Stimulated activated CD8-positive, alpha-beta memory T cell treated with anti-CD3 and anti-CD28 coated beads, Interleukin-15, amount 100 ng/mL, for 1 hour (primary cell): ENCODE data around the gene CSAD.
"Not testable (repeated sequence)": the region's sequence is repeated elsewhere in the genome, so short reads cannot be mapped to it uniquely, and the experiment has no call there.

Experiments
- DNase-seq: peaks from one replicate; pipeline ENCODE4 v3.0.0-alpha.2; 2020; ENCODE audit warnings: low read depth

Gene CSAD

DNA sequence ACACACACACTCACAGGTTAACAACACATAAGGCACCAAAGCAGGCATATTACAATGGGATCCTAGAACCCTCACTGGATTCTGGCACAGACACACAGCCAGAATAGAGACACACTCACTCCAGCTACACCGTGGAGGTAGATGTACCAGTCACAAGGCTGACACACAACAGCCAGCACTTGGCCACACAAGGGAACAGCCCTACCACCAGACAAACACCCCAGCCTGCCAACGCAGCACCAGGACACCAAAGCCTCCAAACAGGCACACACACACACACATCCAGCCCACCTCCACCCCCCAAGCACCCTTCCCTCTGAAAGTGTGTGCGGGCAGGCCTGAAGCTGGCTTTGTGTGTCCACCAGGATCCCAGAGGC lies 37.2 kb upstream of the CSAD start:
- no peak for DNase-seq

DNA sequence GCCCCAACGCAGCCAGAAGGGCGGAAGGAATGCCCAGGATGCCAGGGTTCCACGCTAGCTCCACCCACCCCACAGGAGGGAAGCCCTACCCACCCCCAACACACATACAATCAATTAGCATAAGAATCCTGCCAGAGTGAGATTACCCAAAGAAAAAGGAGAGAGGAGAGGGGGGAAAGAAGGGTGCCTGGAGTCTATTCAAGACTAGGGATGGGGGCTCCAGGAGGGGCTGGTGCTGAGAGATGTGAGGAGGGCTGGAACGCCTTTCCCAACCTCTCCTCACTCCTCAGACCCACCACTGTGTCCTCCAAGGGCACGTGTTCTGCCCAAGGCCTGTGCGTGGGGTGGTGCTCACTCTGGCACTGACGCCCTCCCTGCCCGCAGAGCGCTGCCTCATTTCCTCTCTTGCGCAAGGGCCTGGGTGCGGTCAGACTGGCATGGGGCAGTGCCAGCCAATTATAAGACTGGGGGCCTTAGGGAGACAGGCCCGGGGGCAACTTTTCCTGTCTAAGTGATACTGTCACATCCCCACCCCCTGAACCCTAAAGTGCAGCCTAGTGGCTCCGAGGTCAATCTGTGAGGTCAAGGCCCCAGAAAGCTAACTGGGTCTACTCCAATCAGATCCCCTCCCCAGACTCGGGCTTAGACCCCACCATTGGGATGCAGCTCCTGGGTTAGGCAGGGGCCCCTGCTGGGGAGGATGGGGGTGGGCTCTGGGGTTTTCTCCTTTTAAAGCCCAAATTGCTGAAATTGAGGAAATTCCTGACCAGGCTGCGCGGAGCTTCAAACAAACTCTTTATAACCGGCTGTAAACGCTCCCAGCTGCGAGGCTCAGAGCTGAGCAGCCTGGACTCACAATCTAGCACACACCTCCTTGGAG lies 36.6 kb upstream of the CSAD start:
- no peak for DNase-seq

DNA sequence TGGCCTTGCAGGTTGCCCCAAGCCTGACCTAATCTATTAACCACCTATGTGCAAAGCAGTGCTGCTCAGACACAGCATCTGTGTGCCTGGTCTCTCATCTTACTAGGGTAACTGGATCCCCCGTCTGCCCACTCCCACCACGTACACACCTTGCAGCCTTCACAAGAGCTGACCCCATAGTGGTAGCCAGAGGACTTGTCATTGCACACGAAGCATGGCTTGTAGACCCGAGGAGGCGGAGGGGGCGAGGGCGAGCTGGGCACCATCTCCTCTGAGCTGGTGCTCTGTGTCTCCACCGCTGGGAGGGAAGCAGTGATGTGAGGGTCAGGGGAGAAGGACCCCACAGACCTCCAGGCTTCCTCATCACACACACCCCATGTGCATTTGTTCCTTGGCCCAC lies 34.8 kb upstream of the CSAD start:
- no peak for DNase-seq

DNA sequence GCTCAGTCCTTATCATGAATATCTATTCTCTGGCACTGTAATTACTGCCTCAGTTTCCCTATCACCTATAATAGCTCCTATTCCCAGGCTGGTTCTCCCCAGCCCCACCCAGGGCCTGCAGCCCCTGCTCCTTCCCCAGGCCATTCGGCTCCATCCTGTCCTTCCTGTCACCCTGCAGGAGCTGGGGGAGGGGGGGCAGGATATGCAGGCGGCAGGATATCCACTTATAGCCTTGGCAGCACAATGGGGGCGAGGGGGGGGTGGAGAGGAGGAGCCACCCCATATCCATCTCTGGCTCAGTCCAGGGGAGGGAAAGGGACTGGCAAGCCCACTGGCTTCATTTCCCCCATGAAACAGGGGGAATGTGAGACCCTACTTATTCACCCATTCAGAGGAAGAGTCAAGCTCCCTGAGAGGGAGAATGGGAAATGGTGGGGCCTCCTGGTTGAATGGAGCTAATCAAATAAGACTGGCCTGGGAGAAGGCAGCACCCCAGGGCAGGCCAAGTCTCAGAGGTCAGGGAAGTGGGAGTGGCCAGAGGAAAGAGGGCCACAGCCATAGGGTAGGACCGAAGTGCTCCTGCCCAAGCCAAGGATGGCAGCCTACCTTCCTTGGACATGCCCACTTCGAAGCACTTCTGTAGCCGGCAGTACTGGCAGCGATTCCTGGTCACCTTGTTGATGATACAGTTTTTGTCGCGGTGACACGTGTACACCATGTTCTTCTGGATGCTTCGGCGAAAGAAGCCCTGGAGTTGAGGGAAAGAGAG lies 34.1 kb upstream of the CSAD start:
- DNase-seq: no peak

DNA sequence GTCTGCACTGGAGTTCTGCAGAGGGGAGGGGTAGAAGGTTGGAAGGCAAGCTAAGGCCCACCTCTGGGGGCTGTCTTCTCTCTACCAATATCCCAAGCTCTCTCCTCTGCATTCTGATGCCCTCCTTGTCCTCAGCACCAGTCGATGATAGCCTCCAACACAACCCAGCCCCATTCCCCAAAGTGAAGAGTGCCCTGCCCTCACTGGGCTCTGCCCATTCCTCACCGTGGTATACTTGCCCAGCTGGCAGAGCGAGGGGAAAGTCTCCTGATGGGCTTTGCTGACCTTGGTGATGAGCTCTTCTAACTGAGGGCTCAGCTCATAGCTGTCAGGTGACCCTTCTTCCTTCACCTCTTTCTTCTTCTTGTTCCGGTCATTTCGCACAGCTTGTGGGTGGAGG lies 33.5 kb upstream of the CSAD start:
- no peak for DNase-seq

DNA sequence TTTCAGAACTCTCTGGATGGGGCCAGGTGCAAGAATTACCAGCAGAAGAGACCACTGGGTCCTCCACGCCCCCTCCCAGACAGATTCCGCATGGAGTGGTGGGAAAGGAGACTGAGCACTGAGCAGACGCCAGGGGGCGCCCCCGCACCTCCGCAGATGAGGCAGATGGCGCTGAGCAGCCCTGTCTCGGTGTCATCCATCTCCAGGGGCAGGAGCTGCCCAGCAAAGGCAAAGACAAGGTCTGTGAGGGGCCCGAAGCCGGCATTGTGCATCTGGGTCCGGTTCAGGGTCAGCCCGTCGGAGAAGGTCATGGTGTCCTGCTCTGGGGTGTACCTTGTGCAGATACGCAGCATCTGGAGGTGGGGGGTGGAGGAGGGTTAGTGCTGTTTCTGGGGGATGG lies 32.6 kb upstream of the CSAD start:
- DNase-seq: peak; percentile 73

DNA sequence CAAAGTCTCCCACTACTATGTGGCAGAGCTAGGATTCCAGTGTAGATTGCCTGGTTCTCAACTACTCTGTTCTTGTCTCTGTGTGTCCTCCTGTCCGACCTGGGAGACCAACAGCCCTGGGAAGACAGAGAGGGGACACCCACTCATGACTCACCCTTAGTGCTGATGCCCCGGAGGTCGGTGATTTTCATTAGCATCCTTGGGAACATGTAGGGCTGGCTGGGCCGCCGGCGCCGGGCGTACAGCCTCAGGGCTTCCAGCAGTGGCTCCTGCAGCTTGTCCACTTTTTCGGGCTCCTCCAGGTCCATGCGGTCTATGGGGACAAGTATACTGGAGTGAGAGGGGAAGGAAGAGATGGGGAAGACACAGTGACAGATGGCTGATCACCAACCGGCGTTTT lies 32.2 kb upstream of the CSAD start:
- DNase-seq: no peak

DNA sequence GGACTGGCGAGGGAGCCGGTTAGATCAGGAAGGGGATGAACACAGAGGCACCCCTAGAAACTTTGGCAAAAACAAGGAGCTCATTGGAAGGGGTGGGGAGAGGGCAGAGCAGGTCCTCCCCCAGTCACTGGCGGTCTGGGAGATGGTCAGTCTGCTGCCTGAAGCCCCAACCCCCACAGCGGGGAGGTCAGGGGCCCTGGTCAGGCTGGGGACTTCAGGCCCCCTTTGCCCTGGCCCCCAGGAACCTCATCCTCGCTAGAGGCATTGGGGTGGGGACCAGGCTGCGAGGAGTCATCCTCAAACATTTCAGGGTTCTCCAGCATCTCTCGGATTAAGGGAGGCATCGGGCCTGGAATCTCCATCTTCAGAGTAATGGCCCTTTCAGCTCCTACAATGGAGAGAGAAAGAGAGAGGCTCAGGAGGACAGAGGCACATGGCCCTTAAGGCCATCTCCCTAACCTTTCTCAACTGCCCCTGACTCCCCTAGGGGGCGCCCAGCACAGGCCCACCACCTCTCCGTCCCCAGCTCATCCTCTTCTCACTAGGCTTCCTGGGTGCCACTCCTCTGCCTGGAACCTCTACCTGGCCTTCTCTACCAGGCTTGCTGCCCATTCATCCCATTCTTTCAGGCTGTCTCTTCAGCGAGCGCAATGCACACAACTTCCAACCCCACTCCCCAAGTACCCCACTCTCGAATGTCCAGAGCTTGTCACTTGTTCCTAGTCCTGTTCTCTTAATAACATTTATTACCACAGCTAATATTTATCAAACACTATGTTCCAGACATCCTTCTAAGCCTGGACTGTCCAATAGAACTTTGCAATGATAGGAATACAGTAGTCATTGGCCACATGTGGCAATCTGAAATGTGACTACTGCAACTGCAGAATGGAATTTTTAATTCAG lies 31.0 kb upstream of the CSAD start:
- DNase-seq: no peak

DNA sequence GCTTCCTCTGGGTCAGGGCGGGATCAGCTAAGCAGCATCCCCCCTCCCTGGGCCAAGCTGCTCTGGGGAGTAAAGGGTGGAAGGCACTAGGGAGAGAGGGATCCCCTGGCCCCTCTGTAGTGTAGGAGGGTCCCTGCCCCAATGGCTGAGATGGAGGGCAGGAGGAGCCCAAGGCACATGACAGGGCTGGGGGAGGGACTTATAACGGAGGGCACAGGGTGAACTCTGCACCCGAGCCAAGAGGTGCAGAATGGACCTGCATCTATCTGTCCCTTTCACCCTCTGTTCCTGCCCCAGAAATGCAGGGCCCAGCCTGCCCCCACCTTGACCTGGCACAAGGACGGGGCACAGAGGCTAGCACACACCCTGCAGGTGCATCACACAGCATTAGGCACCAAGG lies 30.1 kb upstream of the CSAD start:
- DNase-seq: no peak

DNA sequence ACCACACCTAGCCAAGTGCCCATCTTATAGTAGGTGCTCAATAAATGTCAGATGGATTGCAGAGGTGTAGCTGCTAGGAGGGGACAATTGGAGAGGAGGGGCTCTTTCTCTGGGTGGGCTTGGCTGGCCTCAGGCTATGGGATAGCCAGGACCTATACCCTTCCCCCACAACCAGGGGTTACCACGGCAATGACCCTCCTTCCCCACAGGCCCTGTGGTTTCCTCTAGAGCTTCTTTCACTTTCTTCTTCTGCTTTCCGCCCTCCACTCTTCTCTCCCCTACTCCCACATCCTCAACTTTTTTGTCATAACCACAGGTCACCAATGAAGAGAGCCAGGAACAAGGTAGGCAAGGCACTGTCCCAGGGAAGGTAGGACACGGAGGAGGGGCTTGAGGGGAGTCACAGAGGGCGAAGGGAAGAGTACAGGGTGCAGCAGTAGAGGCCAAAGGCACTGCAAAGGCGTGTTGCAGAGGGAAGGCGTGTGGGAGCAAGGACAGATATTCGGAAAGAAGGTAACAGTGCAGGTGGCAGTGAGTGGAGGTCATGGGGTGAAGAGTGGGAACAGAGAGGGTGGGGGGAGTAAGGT lies 28.2 kb upstream of the CSAD start:
- no peak for DNase-seq

DNA sequence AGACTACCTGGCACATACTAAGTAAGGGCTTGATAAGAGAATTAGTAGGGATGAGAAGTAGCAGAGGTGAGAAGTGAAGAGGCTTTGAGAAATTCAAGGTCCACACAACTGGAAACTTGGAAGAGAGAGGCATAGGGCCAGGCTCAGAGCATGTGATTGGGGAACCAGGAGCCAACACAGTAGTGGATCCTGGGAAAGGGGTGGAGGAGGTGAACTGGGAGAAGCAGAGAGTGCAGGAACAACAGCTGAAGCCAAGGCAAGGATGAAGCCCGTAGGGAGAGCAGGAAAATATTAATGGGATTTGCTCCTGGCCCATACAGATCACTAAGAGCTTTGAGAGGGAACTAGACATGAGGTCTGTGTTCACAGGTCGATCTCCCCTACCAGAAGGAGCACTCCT lies 27.7 kb upstream of the CSAD start:
- no peak for DNase-seq

DNA sequence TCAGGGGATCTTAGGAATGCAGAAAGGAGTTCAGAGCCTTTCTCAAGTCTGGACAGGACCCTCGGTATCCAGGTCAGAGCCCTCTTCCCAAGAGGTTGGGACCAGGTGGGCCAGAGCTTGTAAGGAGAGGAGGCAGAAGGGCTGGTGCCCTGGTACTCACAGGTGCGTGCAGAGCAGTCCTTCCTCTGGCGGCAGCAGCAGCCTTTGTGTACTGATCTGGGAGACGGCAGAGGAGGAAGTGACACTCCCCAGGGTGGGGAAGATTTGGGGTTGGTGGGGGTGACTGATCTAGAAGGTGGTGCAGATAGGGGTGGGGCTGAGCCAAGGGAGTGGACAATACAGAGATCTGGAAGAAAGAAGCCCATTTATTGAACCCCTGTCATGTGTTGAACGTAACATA lies 26.3 kb upstream of the CSAD start, which contains the start of gene ITGB7:
Gene ITGB7 (minus strand): TSS at position 210 of the 400 bp plus-strand sequence. CDS start 6,808 bp downstream, outside the sequence.
- DNase-seq: peak; percentile 34

DNA sequence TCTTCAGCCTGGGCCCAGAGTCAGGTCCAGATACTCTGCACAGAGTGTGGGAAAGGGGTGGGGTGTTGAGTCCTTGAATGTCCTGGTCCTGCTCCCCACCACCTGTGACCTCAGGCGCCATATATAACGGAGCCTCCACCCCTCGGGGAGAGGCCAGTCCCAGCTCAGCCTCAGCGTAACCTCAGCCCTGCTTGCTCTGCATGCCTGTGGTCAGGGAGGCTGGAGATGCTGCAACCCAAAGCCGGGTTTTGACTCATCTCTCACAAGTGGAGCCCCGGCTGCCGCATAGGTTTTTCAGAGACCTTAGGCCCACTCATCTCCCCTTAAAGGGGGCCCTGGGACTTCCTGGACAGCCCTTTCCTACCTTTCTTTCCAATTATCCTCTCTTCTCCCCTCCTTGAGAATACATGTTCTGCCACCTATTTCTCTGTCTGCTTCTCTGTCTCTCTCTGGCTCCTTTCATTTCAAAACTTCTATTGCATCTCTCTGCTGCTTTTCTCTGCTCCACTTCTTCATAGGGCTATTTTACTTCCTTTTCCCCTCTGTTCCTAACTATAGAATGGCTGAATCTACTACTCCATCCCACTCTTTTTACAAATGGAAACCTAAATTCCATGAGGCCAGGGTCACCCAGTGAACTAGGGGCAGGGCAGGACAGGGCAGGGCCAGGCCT lies 25.2 kb upstream of the CSAD start:
- no peak for DNase-seq

DNA sequence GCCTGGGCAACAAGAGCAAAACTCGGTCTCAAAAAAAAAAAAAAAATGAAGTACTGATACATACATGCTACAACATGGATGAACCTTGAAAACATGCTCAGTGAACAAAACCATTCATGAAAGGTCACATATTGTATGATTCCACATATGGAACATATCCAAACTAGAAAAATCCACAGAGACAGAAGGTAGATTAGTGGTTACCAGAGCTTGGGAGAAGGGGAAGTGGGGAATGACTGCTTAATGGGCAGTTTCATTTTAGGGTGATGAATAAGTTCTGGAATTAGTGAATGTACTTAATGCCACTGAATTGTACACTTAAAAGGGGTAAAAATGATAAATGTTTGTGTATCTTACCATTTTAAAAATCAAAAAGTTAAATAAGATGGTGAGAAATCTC lies 23.6 kb upstream of the CSAD start:
- no peak for DNase-seq

DNA sequence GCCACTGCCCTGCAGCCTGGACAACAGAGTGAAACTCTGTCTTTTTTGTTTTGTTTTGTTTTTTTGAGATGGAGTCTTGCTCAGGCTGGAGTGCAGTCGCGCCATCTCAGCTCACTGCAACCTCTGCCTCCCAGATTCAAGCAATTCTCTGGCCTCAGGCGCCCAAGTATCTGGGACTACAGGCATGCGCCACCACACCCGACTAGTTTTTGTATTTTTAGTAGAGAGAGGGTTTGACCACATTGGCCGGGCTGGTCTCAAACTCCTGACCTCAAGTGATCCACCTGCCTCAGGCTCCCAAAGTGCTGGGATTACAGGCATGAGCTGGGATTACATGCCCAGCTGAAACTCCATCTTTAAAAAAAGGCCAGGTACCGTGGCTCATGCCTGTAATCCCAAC lies 21.6 kb upstream of the CSAD start:
- not testable (repeated sequence) for DNase-seq

DNA sequence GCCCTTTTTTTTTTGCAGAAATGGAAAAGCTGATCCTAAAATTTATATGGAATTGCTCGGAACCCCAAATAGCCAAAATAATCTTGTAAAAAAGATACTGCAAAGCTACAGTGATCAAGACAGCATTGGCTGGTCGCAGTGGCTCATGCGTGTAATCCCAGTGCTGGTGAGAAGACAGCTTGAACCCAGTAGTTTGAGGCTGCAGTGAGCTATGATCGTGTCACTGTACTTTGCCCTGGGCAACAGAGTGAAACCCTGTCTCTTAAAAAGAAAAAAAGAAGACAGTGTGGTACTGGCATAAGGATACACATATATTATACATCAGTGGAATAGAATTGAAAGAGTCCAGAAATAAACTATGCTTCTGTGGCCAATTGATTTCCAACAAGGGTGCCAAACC lies 20.9 kb upstream of the CSAD start:
- DNase-seq: no peak

DNA sequence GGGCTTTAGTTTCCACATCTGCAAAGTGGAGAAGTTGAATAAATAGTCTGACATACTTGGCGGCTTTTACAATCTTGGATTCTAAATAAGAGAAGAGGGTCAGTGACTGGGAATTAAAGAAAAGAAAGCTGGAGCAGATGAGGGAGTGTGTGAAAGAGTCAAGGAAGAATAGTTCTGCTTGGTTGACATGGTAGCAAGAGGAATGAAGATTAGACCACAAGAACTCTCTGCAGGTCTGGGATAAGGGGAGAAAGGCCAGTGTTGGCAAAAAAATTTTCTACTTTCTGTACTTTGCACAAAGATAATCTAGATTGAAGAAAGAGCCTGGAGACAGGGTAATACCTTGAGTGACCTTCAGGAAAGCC lies 20.4 kb upstream of the CSAD start:
- no peak for DNase-seq

DNA sequence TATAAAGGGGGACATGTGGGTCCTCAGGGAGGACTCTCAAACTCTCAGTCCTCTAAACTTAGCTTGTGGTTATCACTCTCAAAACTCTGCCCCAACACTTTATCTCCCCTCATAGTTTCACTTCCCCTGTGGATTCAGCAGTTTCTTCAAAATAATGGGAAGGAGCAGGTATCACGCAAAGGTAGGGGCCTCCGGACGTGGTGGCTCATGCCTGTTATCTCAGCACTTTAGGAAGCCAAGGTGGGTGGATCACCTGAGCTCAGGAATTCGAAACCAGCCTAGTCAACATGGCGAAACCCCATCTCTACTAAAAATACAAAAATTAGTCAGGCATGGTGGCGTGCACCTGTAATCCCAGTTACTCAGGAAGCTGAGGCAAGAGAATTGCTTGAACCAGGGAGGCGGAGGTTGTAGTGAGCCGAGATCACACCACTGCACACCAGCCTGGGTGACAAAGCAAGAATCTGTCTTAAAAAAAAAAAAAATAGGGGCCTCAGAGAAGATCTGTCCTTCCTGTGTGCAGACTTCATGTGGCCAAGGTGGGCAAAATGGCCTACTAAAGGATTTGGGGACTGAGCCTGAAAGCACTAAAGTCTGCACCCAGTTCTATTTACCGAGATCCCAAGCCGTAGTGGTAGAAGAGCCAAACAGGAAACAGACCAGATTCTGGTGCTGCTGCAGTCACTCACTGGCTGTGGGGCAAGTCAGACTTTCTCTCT lies 19.9 kb upstream of the CSAD start:
- DNase-seq: no peak

DNA sequence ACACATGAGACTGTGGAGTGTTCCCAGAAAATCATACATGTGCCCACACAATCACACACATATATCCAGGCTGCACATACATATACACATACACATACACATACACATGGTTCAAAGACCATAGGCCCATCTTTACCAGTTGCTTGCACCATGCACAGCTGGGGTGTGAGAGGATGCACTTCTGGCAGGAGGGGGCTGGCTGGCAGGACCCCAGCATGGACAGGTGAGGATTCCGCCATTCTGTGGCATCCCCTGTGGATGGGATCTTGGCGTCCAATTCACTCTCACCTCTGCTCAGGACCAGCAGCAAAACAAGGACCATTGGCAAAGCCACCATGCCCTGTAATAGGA lies 19.4 kb upstream of the CSAD start:
- DNase-seq: no peak

DNA sequence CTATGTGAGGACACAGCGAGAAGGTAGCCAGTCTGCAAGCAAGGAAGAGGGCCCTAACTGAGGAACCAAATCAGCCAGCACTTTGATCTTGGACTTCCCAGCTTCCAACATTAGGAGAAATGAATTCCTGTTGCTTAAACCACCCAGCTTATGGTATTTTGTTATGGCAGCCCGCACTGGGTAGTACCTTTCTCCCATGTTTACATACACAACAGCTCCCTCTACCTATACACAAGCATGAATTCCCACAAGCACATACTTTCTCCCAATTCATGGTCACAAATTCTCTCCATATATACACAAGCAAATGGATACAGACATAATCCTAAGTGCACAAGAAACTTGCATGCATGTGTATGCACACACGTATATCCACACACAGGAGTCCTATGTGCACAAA lies 19.0 kb upstream of the CSAD start:
- no peak for DNase-seq
